IPS-20b (cell line): Measurements from ENCODE around the gene DHRS9.
"Not testable (repeated sequence)": the region's sequence is repeated elsewhere in the genome, so short reads cannot be mapped to it uniquely, and the experiment has no call there.

Source experiments
- H3K27ac ChIP-seq: one replicate; pipeline ENCODE4 v1.5.1; 2013; ENCODE audit warnings: low read length
- H3K27me3 ChIP-seq: 2 replicates; pipeline ENCODE4 v1.6.1; 2013; ENCODE audit warnings: mild to moderate bottlenecking, low read length, inconsistent platforms; ENCODE audit not compliant: insufficient read depth
- H3K36me3 ChIP-seq: 2 replicates; pipeline ENCODE4 v1.6.1; 2013; ENCODE audit warnings: low read depth, mild to moderate bottlenecking, inconsistent platforms, low read length, moderate library complexity; ENCODE audit not compliant: insufficient read depth
- H3K4me1 ChIP-seq: 2 replicates; pipeline ENCODE4 v1.6.1; 2013; ENCODE audit warnings: mild to moderate bottlenecking, control low read depth, inconsistent platforms, low read length, moderate library complexity; ENCODE audit not compliant: insufficient read depth
- H3K4me3 ChIP-seq: 2 replicates; pipeline ENCODE4 v1.5.1; 2013; ENCODE audit warnings: mild to moderate bottlenecking, low read length, inconsistent platforms
- H3K9ac ChIP-seq: 2 replicates; pipeline ENCODE4 v1.6.1; 2013; ENCODE audit warnings: low read depth, mild to moderate bottlenecking, inconsistent platforms, low read length, moderate library complexity
- H3K9me3 ChIP-seq: 2 replicates; pipeline ENCODE4 v1.6.1; 2013; ENCODE audit warnings: mild to moderate bottlenecking, low read depth, low read length, inconsistent platforms; ENCODE audit not compliant: insufficient read depth

The DHRS9 gene

DNA sequence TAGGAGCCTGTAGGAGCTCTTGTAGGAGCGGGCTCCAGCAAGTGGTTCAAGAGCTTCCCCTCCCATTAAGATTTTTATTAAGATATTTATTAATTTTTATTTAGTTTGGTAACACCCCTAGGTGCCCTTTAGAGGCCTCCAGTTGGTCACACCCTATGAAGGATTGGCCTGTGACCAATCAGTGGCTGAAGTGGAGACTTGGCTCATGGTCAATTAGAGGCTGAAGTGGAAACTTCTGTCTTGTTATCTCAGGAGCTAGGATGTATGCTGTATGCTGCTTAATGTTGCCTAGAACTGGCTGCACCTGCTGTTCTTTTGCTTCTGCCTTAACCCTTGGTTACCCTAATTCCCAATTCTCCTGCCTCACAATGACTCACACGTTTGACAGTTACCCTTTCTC is 48.7 kb downstream of the DHRS9 start:
- Histone ChIP-seq H3K4me3 (no peak overlapping the region), H3K9ac (no peak overlapping the region), H3K4me1 (peaks cover 6% of the 10 kb centered on the region), H3K27me3 (no peaks in the 10 kb centered on the region), H3K9me3 (no peaks in the 10 kb centered on the region), H3K27ac (no peak overlapping the region), H3K36me3 (no peaks in the 10 kb centered on the region)

DNA sequence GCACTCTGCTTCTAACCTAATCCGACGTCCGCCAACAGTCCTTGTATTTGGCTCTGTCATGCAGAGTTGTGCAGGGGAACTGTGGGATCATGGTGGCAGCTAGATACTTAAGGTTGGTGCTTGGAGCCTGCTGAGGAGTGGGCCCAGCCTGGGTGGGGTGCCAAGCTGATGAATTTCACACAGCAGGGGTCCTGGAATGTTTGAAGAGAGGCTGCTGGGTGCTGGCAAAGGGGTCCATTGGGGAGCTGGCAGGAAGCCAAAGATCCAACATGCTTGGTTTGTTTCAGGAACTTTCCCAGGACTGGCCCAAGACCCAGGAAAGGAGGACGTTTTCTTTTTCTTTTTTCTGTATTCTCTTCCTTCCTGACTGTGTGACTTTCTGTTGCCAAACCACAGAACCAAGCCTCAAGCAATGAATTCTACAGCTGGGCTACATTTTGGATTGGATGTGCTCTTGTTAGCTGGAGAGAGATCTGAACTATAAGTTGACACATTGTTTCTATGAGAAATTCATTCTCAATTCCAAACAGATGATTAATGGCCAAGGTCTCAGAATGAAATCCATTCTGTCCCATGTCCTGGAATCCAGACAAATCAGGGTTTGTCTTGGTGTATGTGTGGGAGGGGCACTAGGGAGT is 49.9 kb downstream of the DHRS9 start:
- Histone ChIP-seq H3K27me3 (no peaks in the 10 kb centered on the region), H3K4me3 (no peak overlapping the region), H3K9ac (no peak overlapping the region), H3K4me1 (peaks cover 6% of the 10 kb centered on the region), H3K9me3 (no peaks in the 10 kb centered on the region), H3K36me3 (no peaks in the 10 kb centered on the region), H3K27ac (no peak overlapping the region)

DNA sequence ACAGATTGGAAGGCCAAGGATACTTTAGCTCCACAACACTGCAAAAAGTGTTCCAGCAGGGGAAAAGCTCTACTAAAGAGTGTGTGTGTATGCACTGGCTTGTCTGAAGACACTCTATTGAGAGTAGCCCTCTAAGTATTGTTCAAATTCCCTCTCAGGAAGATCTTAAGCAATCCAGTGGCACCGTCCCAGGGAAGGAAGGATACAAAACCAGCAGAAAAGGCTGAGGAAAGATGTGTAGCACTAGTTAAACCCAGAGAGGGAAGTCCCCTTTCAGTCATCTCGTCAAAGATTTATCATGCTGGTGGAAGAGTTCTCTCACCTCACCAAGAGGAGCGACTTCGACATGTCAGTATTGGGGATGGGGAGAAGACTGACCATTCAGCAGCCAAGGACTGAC is 50.5 kb downstream of the DHRS9 start:
- H3K36me3 ChIP-seq: no peaks in the 10 kb centered on the region
- no peaks in the 10 kb centered on the region for H3K9me3 ChIP-seq
- peaks cover 6% of the 10 kb centered on the region for H3K4me1 ChIP-seq
- no peak overlapping the region for H3K4me3 ChIP-seq
- no peak overlapping the region for H3K9ac ChIP-seq
- H3K27me3 ChIP-seq: no peaks in the 10 kb centered on the region
- no peak overlapping the region for H3K27ac ChIP-seq

DNA sequence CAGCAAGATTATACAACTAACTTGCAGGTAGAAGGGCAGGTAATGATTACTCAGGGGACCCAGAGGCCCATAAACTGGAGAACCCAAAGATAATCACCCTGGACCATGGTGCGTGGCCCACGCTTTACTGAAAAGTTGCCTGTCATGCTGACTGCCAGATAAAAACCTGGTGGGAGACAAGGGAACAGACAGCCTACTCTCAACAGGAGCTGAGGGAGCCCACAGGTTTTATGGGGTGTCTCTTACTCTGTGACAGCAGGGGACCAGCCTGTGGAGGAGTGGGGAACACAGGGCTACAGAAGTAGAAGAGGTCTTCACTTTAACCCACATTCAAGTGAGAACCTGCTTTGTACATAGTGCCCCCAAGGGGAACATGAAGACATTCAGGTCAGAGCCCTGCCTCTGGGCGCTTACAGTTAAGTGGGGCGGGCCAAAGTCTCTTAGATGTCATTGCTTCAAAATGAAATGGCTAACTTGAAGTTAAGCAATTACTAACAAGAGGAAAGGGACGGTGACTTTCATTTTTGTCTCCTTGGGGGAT is 60.4 kb downstream of the DHRS9 start:
- H3K27ac ChIP-seq: no peak overlapping the region
- no peaks in the 10 kb centered on the region for H3K27me3 ChIP-seq

DNA sequence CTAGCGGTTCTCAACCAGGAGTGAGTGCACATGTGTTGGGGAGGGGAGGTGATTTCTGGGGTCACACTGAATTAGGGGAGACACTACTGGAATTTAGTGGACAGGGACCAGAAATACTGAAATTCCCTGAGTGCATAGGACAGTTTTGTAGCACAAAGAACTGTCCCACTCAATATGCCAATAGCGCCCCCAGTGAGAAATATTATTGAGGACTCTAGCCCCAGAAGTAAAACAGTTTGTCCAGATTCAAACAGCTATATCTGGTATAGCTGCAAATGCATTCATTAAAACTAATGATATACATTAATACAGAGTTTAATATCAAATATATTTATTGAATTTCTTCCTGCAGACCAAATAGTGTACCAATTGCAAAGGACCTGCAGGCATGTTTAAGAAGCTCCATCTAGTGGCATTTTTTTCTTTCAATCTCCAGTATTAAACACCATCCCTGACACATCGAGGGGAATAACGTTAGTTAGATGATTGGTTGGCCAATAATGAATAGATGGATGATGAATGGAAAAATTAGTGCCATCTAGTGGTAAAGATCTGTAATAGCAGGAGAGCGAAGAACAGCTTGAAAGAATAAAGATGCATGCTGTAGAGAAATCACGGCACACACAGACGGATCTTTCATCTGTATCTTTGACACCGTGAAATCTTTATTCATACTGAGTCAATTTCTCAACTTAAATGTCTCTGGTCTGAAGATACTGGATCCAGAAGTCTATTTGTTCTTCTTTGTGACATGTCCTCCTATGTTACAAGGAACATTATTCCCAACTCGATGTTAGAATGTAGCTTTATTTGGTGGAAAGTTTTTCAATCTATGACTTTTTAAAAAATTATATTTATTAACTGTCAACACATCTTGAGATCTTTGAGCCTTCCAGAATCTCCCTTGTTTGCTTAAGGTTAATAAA is 62.5 kb downstream of the DHRS9 start:
- Histone ChIP-seq H3K9me3 (no peaks in the 10 kb centered on the region), H3K9ac (no peak overlapping the region), H3K4me3 (no peak overlapping the region), H3K27ac (no peak overlapping the region), H3K36me3 (no peaks in the 10 kb centered on the region), H3K4me1 (no peaks in the 10 kb centered on the region), H3K27me3 (no peaks in the 10 kb centered on the region)

More for the DNA sequence above, 60.4 kb downstream of the DHRS9 start:
- no peak overlapping the region for H3K4me3 ChIP-seq
- H3K9ac ChIP-seq: no peak overlapping the region
- no peaks in the 10 kb centered on the region for H3K9me3 ChIP-seq
- no peaks in the 10 kb centered on the region for H3K4me1 ChIP-seq
- no peaks in the 10 kb centered on the region for H3K36me3 ChIP-seq

DNA sequence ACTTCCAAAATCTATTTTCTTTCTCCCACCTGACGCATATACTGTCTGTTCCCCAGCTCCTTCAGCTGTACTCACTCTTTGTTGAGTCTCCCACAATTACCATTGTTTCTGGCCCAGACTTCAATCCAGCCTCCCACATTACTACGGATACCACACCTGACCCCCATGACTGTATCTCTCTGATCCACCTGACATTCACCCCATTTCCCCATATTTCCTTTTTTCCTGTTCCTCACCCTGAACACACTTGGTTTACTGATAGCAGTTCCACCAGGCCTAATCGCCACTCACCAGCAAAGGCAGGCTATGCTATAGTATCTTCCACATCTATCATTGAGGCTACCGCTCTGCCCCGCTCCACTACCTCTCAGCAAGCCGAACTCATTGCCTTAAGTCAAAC is 64.9 kb downstream of the DHRS9 start:
- not testable (repeated sequence) for H3K27ac ChIP-seq, H3K4me1 ChIP-seq, H3K27me3 ChIP-seq, H3K4me3 ChIP-seq, H3K36me3 ChIP-seq, H3K9me3 ChIP-seq, H3K9ac ChIP-seq

DNA sequence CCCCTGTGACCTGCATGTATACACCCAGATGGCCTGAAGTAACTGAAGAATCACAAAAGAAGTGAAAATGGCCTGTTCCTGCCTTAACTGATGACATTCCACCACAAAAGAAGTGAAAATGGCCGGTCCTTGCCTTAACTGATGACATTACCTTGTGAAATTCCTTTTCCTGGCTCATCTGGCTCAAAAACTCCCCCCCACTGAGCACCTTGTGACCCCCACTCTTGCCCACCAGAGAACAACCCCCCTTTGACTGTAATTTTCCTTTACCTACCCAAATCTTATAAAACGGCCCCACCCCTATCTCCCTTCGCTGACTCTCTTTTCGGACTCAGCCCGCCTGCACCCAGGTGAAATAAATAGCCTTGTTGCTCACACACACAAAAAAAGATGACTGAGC is 67.1 kb downstream of the DHRS9 start:
- H3K4me3 ChIP-seq, H3K36me3 ChIP-seq, H3K9ac ChIP-seq, H3K9me3 ChIP-seq, H3K27me3 ChIP-seq, H3K27ac ChIP-seq: not testable (repeated sequence)
- peaks cover 14% of the 10 kb centered on the region; the same call in 1 of the 2 replicates for H3K4me1 ChIP-seq

DNA sequence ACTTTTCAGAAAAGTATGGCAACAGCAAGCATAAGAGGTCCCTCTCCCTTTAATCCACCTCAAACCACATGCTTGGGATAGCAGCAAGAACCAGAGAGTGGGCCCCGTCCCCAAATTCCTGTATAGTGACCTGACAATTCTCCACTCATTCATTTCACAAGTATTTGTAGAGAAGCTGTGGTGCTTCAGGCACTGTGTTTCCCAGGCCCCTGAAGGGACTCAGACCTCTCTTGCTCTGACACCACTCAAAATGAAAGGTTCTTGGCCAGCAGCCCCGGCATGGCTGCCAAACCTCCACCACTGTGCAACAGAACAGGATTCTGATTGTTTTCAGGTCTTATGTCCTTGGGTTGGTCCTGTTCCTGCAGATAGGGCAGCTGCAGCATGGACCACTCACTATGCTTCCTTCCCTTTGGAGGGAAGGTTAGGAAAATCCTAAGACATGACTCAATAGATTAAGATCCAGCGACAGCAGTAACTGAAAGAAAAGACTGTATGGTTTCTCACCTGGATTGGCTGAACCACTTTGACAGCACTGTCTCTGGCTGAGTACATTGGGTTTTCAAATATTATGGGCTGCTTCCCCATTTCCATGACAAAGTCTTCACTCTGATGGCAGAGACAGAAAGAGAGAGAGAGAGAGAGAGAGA is 67.6 kb downstream of the DHRS9 start:
- no peaks in the 10 kb centered on the region for H3K27me3 ChIP-seq
- no peak overlapping the region for H3K4me3 ChIP-seq
- H3K27ac ChIP-seq: no peak overlapping the region
- peaks cover 14% of the 10 kb centered on the region; the same call in 1 of the 2 replicates for H3K4me1 ChIP-seq
- no peaks in the 10 kb centered on the region for H3K36me3 ChIP-seq
- no peaks in the 10 kb centered on the region for H3K9me3 ChIP-seq
- no peak overlapping the region for H3K9ac ChIP-seq

DNA sequence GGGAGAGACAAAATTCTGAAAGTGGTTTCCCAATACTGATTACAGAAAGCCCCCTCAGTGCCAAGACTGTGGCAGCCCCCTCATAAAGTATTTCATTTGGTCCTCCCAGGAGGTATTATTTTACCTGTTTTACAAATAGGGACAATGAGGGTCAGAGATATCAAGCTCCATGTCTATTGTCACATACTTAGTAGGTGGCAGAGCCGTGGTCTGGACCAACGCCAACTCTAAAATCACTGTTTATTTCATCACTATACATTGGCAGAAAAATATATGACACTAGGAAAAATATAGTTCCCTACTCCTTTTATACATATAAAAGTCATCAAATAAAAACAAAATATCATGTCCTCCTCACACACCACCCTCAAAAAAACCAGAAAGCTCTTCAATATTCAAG is 68.6 kb downstream of the DHRS9 start:
- H3K9ac ChIP-seq: no peak overlapping the region
- no peak overlapping the region for H3K4me3 ChIP-seq
- no peaks in the 10 kb centered on the region for H3K9me3 ChIP-seq
- H3K27me3 ChIP-seq: no peaks in the 10 kb centered on the region
- peaks cover 14% of the 10 kb centered on the region; the same call in 1 of the 2 replicates for H3K4me1 ChIP-seq
- H3K27ac ChIP-seq: no peak overlapping the region
- no peaks in the 10 kb centered on the region for H3K36me3 ChIP-seq

DNA sequence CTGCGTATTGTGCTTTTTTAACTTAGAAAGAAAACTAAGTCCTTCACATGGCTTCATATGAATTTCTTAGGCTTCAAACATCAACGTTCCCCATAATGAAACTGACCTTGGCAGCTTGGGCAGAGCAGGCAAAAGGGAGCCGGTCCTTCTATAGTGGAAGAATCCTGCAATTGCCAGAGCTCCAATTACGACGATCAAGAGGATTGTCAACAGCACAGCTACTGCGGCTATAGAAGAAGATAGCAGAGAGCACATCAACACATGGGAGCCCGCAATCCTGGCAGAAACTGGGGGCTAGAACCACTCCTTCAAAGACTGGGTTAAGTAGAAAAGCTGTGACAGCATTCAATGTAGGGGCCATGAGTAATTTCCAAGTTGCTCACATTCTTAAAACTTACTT is 69.8 kb downstream of the DHRS9 start:
- Histone ChIP-seq H3K27ac (no peak overlapping the region), H3K9me3 (no peaks in the 10 kb centered on the region), H3K27me3 (no peaks in the 10 kb centered on the region), H3K9ac (no peak overlapping the region), H3K36me3 (no peaks in the 10 kb centered on the region), H3K4me3 (no peak overlapping the region), H3K4me1 (peaks cover 14% of the 10 kb centered on the region; the same call in 1 of the 2 replicates)

DNA sequence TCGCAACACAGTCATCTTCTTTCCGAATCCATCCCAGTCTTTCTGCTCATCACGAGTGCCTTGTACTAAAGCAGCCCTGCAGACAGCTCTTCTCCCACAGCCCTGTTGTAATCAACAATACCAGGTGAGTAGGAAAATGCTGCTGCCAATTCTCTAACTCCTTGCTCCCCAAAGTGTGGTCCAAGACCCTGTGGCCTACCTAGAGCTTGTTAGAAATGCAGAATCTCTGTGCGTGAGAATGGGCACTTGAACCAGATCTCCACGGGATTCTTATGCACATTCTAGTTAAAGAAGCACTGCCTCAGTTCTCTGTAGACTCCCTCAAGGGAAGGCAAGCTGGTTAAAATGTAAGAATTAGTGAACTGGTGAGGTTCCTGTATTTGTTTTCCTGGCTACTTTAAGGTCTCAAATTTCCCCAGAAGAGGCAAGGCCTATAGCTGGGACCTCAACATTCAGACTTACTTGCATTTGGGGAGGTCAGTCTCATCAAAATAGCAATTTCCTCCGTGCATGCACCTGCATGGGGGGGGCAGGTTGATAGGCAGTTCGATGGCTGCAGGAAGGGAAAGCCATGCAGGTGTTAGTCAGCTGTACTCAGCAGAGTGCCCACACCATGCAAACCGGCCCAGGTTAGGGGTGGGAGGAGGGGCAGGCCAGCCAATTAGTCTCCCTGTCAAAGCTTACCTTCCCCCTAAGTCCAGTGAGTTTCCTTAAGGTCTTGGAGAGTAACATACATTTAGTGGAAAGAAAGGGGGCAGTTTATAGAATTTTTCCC is 70.8 kb downstream of the DHRS9 start:
- H3K9me3 ChIP-seq: no peaks in the 10 kb centered on the region
- no peaks in the 10 kb centered on the region for H3K36me3 ChIP-seq
- H3K9ac ChIP-seq: no peak overlapping the region
- H3K4me3 ChIP-seq: no peak overlapping the region
- no peaks in the 10 kb centered on the region for H3K27me3 ChIP-seq
- peaks cover 14% of the 10 kb centered on the region; the same call in 1 of the 2 replicates for H3K4me1 ChIP-seq
- no peak overlapping the region for H3K27ac ChIP-seq
